NCI-H1105 treated with DMSO at 0.1 percent for 48 hours (cell line): ENCODE measurements around the gene CASKIN2.
A peak's percentile ranks its signal among the peaks of the same experiment; 100 is the strongest.
"Not testable (repeated sequence)": the region's sequence is repeated elsewhere in the genome, so short reads cannot be mapped to it uniquely, and the experiment has no call there.

Experiments used
- DNase-seq: peaks from one replicate; lab custom pipeline; 2025; lab: John Stamatoyannopoulos, UW

CASKIN2 gene

DNA sequence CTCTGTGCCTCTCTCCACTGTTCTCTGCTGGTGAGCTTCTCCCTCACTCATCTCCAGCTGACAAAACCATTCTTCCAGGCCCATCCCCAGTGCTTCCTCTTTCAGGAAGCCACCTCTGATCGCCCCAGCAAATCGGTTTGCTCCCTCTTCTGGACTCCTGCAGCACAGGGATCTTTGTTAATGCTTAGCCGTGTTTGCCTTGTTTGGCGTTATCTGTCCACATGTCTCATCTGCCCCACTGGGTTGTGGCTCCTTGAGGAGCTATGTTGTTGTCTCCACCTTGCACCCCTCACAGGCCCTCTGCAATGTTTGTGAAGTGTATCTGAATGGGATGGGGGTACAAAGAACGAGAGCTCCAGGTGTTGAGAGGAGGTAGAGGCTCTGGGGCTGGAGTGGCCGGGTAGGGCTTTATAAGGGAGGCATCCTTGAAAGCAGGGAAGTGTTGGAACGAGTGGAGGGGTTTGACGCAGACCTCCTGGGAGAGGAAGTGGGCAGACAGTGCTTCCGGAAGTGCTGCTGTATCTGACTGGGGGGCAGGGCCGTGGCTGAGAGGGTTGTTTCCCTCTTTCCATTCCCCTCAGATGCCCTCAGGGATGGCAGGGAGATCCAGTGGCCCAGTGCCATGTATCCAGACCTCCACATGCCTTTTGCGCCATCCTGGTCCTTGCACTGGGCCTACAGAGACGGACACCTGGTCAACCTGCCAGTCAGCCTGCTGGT lies 27.8 kb downstream of the CASKIN2 start:
- no peak for DNase-seq

DNA sequence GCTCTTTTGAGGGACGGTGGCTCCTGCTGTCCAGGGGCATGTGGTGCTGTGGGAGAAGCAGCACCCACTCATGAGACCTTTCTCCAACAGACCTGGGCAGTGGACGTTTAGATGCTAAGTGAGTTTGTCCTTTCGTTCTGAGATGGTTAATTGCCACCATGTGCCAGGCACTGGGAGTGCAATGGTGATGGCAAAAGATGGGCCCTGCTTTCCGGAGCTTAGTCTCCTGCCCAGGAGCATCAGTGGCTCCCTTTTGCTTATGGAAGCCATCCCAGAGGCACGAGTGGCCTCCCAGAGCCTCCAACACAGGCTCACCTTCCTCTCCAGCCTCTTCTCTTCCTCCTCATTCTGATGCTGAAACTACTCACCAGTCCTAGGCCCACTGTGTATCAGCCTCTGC lies 28.4 kb downstream of the CASKIN2 start:
- no peak for DNase-seq

- no peak for DNase-seq
These were observed 29.2 kb downstream of the CASKIN2 start for GRCh38 chr17:75486151-75486550.

- DNase-seq, result no peak
These were observed 29.6 kb downstream of the CASKIN2 start for GRCh38 chr17:75485688-75486087.

DNA sequence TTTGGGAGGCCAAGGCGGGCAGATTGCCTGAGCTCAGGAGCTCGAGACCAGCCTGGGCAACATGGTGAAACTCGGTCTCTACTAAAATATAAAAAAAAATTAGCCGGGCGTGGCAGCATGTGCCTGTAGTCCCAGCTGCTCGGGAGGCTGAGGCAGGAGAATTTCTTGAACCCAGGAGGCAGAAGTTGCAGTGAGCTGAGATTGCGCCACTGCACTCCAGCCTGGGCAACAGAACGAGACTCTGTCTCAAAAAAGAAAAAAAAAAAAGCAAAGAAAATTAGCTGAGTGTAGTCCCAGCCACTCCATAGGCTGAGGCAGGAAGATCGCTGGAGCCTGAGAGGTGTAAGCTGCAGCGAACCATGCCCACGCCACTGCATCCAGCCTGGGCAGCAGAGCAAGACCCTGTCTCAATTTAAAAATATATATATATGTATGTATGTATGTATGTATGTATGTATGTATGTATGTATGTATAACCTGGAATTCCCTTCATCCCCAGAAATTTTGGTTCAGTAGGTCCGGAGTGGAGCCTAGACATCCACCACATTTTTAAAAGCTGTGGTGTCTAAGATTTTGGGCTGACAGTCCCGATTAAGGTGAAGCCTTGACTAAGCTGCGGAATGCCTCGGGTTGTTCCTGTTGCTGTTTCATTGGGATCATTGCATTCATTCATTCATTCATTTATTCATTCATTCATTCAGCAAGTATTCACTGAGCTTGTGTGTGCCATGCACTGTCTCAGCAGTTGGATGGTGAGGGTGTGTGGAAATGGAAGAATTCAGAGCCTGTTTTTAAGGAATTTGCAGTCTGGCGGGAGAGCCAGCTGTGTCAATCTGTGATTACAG lies 33.0 kb downstream of the CASKIN2 start:
- DNase-seq, result no peak

GRCh38 chr17:75481194-75482068 lies 33.9 kb downstream of the CASKIN2 start:
- no peak for DNase-seq

DNA sequence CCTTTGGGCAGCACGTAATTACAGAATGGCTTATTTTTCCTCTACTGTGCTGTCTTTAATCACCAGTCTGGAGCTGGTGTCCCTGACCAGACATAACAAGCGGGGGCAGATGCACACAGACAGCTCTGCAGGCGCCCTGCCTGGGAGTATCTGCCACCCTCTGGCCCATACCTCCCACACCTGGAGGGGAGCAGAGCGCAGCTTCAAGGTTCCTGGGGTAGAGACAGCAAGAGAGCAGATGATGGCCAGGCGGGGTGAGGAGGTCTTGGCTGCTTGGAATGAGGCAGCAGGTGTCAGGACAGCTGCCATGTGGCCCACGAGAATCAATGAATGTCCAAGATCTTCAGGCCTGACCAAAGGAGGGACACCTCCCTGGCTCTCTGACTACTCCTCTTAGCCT lies 35.1 kb downstream of the CASKIN2 start:
- no peak for DNase-seq

GRCh38 chr17:75478508-75478907 lies 36.8 kb downstream of the CASKIN2 start:
- DNase-seq, result no peak

- DNase-seq, result not testable (repeated sequence)
These were observed 37.9 kb downstream of the CASKIN2 start for GRCh38 chr17:75477490-75477862.

- no peak for DNase-seq
These were observed 38.4 kb downstream of the CASKIN2 start for GRCh38 chr17:75476752-75477489.

DNA sequence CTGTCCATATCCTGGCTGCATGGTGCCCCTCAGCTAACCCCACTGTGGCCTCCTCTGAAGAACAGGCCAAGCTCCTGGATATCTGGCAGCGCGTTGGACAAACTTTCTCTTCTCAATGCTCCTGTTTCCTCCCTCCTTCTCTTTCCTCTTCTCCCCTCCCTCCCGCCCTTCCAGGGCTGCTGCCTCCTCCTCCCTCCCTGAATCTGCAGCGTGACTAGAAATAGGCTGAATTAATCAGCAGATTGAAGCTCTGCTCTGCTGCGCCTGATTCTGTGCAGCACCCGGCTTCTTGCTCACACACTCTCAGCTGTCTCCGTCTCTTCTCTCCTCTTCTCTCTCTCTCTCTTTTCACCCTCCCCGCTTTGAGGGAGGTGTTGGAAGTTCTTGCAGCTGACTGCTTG lies 39.1 kb downstream of the CASKIN2 start:
- DNase-seq, result no peak

DNA sequence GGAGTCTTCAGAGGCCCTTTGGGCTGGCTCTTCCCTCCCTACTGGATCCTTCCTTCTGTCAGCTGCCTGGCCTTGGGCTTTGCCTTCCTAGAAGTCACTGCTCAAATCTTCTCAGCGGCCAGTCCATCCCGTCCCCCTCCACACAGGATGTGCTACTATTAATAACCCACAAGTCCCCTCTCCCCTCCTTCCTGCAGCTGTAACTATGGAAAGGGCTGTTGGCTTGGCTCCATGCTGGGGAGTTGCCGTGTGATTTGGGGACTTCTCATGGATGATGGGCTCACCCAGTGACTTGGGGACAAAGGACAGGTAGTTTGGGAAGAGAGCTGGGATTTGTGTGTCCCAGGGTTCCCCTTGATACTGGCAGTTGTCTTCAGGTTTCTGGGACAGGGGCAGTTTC lies 39.5 kb downstream of the CASKIN2 start:
- no peak for DNase-seq

GRCh38 chr17:75475144-75475835 lies 40.0 kb downstream of the CASKIN2 start:
- DNase-seq, result no peak

- DNase-seq, result no peak
These were observed 40.6 kb downstream of the CASKIN2 start for GRCh38 chr17:75474736-75475135.

DNA sequence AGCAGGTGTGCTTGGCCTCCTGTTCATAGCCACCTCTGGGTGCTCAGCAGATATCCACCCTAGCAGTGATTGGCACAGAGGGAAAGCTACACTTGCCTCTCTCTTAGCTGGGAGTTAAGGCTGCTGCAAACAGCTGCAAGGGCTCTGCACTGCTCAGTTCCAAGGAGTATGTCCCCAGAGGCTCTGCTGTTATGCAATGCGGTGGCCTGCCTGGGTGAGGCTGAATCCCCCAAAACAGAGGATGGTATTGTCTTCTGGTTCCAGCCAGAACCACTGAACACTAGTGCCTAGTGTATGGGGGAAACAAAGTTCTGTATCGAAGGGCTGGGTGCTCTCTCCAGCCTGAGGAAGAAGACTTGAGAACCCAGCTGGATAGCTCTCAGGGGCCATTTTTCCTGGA lies 42.1 kb downstream of the CASKIN2 start:
- DNase-seq, result no peak

DNA sequence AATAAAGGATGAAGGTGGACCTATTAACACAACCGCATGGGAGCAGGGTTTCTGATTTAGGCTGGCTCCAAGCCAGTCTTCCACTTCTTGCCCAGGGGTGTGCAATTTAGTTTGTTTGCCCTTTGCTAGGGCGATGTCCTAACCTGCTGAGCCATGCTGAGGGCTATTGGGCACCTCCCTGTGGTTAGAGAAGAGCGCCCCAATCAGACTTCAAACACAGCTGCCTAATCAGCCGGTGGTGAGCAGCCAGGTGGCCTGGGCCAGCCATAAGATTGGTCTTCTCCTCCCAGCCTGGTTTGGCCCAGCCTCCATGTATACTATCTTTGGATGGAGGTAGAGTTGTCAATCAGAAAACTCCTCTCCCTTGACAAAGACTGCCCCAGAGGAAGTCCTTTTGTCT lies 43.2 kb downstream of the CASKIN2 start:
- DNase-seq, result peak; percentile 80

DNA sequence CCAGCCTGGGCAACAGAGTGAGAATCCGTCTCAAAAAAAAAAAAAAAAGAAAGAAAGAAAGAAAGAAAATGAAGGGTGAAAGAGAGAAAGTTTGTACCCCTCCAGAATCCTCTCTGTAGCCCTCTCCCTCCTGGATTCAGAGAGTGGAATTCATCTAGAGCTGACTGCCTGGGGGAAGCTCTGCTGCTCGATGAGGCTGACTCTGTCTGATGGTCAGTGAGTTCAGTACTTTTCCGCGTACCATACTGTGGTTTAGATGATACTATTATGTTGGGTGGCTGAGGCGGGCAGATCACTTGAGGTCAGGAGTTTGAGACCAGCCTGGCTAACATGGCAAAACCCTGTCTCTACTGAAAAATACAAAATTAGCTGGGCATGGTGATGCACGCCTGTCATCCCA lies 44.1 kb downstream of the CASKIN2 start:
- DNase-seq, result no peak

- no peak for DNase-seq
These were observed 46.5 kb downstream of the CASKIN2 start for GRCh38 chr17:75468779-75469373.

- DNase-seq, result no peak
These were observed 47.0 kb downstream of the CASKIN2 start for GRCh38 chr17:75468291-75468754.

DNA sequence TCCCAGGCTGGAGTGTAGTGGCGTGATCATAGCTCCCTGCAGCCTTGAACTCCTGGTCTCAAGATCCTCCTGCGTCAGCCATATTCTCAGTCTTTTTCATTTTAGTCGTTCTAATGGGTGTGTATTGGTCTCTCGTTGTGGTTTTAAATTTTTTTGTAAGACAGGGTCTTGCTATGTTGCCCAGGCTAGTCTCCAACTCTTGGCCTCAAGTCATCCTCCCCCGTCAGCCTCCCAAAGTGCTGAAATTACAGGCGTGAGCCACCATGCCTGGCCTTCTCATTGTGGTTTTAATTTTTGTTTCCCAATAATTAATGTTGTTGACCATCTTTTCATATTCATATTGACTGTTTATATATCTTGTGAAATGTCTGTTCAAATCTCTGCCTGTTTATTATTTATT lies 50.3 kb downstream of the CASKIN2 start:
- no peak for DNase-seq

DNA sequence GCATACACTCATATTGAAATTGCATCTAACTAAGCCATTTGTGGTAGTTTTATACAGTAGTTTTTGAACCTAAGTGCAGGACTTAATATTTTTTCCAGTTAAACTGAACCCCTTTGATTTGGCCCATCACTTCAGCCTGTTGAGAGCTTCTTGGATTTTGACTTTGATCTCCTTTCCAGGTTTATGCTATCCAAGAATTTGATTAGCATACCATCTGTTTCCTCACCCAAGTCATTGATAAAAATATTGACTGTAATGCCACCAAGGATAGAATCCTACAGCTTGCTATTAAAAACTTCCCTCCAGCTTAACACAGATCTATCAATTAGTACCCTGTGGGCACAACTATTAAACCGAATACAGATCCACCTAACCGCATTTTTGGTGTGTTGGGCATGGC lies 51.7 kb downstream of the CASKIN2 start:
- DNase-seq, result no peak
